NK-92 (cell line): ENCODE data around the gene SP100.
"Not testable (repeated sequence)": the region's sequence is repeated elsewhere in the genome, so short reads cannot be mapped to it uniquely, and the experiment has no call there.

Experiments used
- DNase-seq: peaks from one replicate; lab custom pipeline; 2025; ENCODE audit not compliant: unreplicated experiment; lab: John Stamatoyannopoulos, UW

The SP100 gene

DNA sequence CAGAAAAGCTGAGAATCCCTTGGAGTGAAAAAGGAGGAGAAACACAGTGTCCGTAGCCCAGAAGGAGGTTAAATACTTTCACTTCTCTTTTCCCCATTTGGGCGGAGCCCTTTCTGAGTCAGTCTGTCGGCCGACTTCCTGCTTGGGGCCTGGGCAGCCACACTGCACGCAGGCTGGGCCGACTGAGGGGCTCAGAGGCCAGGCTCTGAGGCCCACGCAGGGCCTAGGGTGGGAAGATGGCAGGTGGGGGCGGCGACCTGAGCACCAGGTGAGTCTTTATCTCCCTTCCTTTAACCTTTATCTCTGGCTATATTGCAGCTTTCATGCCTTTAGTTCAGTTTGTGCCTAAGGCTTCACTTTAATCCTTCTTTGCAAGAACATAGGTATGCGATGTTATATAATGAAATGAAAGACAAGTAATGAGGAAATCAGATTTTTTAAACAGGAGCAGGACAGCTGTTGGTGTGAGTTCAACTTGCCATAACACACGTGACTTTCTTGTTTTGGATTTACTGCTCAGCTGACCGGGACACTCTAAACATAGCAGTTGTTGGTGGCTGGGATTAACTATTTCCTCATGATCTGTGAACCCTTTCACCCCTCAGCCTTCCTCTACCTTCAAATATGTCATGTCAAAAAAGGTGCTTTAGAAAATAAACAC, at the start of gene SP100:
Gene SP100 (plus strand): TSS at position 141 of the 661 bp plus-strand sequence. CDS start 96 bp downstream, at position 237.
- DNase-seq: no peak

DNA sequence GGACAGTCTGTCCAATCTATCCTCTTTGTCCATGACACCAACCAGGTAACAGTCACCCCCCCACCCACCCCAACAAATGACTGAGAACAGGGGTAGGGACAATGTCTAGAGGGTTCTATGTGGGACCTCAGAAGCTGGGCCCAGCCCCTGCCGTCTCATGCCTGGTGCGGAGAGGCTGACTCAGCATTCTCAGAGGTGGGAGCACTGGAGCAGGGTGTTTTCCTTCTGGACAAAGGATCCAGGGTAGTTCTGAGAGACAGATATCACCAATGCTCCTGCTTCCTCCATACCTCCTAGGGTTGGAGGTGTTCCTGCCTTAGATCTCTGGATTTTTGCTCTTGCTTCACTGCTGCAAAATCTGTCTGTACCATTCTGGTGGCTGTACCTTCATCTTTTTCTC, 33.9 kb upstream of the SP100 start:
- DNase-seq: no peak

GRCh38 chr2:230383453-230383852, 32.5 kb upstream of the SP100 start:
- DNase-seq: no peak

DNA sequence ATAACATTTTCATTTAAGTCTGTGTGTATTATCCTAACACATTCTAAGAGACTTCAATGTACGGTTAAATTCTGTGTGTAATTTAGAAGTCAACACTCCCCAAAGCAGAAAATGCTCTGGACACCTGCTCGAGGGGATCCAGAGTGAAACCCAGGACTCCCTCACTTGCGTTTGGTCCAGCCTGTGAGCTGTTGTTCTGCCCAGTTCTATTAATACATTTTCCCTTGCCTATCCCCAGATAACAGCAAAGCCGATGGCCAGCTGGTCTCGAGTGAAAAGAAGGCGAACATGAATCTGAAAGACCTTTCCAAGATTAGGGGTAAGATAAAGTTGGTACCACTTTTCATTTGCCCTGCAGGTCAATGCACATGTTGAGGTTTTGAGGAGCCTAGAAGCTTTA, 31.0 kb upstream of the SP100 start:
- no peak for DNase-seq

GRCh38 chr2:230394301-230394700, 21.7 kb upstream of the SP100 start:
- no peak for DNase-seq

DNA sequence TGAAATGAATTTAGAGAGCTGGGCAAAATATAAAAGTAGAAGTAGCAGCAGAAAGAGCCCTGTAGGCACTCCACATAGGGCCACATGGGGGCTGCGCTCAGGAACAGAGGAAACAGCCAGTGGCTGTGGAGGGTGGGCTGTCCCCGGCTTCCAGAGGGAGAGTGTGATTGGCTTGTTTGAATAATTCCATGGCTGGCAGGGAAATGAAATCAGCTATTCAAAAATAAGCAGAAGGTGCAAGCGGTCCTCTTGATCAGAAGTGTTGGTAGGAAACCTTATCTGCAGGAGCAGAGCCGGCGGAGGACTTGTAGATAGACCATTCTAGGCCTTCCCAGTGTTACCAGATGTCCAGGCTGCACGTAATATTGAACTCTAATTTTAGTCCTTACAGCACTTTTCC, 17.3 kb upstream of the SP100 start:
- not testable (repeated sequence) for DNase-seq

DNA sequence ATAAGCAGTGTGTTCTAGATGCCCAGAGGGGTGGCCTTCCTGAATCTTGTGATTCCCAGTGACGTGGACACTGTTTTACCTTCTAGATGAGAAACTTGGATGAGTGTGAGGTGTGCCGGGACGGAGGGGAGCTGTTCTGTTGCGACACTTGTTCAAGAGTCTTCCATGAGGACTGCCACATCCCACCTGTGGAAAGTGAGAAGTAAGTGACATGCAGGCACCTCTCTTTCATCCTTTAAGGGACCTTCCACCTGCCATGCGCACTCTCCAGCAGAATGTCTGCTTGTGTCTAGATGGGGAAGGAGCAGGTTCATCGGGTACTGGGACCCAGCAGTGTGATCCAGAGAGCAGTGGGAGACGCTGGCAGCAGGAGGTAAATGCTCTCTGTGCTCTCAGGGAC, 16.0 kb upstream of the SP100 start:
- no peak for DNase-seq

- DNase-seq: no peak
Measured at GRCh38 chr2:230400454-230400853, 15.5 kb upstream of the SP100 start.

DNA sequence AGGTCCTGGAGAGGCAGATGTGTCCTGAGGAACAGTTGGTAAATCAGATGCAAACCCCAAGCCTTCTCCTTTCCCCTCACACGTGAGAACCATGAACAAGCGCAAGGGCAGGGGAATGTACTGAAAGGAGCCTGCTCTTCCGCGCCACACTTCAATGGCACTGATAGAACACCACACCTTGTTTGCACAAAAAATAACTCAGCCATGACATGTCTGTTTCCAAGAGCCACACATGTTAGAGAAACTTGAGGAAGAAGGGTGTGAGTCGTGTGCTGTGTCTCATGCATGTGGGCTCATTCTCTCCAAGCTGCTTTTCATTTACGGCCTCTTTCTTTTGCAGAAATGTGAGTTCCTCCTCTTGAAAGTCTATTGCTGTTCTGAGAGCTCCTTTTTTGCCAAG, 15.0 kb upstream of the SP100 start:
- DNase-seq: not testable (repeated sequence)

DNA sequence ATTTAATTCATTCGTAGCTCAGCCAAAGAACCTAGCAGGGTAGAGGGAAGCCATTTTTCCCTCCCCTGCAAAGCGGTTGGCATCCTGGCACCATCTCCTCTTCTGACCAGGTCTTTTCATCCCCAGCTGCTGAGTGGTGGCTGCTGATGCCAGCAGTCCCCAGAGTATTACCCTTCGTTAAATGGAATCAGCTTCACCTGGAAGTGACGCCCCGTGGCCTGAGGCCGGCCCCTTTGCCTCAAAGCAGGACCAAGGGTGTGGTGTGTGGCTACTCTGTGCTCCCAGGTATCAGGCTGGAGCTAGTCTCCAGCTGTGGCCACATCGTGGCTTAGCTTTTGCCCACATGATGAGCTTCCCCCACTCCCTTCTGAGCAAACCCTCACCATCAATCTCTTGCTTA, 12.3 kb upstream of the SP100 start:
- no peak for DNase-seq

DNA sequence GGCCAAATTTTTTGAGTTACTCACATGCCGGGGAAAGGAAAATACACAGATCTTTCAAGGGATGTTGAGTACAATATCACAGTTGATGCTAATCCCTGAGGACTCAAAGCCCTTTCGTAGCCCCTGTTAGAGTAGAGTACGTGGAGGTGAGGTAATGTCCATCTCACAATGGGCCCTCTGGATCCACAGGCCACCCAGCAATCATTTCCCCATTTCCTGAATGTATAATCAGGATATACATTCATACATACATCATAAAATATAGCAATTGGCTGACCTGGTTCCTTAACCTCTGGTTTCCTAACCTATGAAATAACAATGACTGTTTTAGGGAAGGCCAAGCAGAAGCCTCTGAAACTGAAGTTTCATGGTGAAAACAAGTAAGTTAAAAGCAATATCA, 10.2 kb upstream of the SP100 start:
- no peak for DNase-seq

DNA sequence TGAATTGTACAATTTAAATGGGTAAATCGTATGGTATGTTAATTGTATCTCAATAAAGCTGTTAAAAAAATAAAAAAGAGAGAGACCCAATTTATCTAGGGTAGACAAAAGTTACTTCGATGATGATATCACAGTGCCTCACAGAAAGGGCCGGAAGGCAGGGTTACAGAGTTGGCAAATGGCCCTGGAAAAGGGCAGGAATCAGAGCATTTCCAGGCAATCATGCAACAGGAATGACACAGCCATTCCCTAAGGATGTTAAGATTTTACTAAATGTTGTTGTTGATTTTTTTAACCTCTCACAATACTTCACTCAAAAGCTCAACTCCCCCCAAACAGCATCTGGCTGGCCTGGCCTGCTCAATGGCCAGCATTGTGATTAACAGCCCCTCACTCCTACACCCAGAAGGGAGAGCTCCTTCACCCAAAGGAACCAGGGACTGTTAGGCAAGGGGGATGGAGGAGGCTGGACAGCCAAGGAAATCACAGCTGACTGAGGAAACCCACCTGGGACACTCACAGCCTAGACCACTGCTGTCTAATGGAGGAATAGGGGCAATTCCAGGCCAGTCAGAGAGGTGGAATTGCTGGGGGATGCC, 7.7 kb upstream of the SP100 start:
- DNase-seq: no peak

DNA sequence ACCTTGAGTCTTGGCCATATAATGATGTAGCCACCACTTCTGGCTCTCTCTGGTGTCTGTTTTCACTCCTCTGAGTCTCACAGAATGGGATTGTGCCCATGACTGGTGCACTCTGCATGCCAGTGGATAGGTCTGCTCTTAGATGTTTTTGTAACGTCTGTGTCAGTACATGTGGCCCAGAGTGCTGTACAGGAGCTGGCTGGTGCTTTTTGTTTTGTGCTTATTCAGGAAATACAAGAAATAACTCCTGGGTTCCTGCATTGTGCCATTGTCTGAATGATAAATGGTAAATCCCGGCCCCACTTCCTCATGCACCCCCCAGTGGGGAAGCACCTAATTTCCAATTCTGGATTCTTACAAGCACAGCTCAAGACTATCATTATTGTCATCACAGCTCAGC, 6.7 kb upstream of the SP100 start:
- not testable (repeated sequence) for DNase-seq

GRCh38 chr2:230410263-230410662, 5.7 kb upstream of the SP100 start:
- no peak for DNase-seq

GRCh38 chr2:230410861-230411569, 5.0 kb upstream of the SP100 start:
- no peak for DNase-seq

- no peak for DNase-seq
Measured at GRCh38 chr2:230411570-230412370, 4.2 kb upstream of the SP100 start.

- no peak for DNase-seq
Measured at GRCh38 chr2:230412371-230412711, 3.7 kb upstream of the SP100 start.

DNA sequence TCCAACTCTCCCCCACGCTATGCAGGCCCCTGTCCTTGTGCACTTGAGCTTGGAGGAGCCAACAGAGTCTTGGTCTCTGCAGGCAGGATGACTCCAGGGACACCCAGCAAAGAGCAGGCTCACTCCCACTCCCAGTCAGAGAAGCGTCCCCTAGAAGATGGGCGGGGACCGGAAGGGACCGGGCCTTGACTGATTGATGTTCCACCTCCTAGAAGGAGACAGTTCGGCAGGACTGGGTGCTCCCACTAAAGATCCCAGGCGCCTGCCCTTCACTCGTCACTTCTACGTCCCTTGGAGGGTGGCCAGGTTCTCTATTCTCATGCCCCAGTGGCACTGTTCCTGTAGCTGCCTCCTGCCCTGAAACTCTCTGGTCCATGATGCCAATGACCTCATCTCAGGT, 3.2 kb upstream of the SP100 start:
- DNase-seq: no peak

- no peak for DNase-seq
Measured at GRCh38 chr2:230413479-230413878, 2.5 kb upstream of the SP100 start.

DNA sequence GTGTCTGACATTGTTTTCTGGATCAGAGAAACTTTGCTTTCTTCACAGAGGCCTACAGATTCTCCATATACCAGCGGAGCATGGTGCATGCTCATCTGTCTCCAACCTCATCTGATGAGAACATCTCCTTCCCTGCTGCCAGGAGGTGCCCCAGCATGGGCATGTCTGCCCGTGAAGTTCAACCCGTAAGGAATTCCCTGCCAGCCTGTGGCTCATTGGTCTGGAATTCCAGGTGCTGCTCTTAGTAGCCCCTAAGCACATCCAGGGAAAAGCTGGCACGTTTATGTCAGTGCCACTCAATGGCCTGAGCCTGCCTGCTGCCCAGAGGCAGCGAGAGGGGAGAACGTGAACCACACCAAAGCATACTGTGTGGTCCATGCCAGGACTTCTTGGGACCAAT, 1.7 kb upstream of the SP100 start:
- DNase-seq: no peak

DNA sequence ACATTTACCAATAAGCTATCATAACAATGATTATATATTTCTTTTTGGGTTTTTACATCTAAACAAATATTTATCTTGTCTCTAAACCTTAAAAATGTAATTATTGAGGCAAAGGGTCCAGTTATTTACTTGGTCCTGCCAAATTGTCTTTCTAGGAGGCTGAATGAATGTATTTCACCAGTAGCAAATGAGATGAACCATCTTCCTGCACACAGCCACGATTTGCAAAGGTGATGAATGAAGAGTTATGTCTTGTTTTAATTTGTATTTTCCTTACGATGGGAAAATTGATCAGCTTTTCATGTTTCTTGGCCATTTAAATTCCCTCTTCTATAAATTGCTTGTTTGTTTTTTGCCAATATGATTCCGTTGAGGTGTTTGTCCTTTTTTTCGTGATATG, 1.4 kb downstream of the SP100 start:
- no peak for DNase-seq
